ENCODE results near the gene RAB3IP. TPM values are rescaled to one million over a fixed set of nuclear protein-coding genes. Genes with fewer than 3 reads are reported as not detected.

RAB3IP gene
- total and polyA plus RNA-seq, 4 donors: 5.9 to 18.4 (median 14.4) TPM

GRCh38 chr12:69836015-69836414, 97.4 kb downstream of the RAB3IP start:
- no peaks in the 10 kb centered on the region for H3K9me3 ChIP-seq (ENCODE audit: control insufficient read depth, low read length)
- no peaks in the 10 kb centered on the region for H3K27me3 ChIP-seq (ENCODE audit: control insufficient read depth in 1 of 2, insufficient read depth in 2 of 2, low read length in 1 of 2)
- ATAC-seq (ENCODE audit: low FRiP score) (no peak), DNase-seq (peak in 1 of 2 donors; percentile 62)
- H3K4me1 ChIP-seq (ENCODE audit: control insufficient read depth in 1 of 2, insufficient read depth in 2 of 2, low read length in 2 of 2): no peaks in the 10 kb centered on the region
- no peaks in the 10 kb centered on the region for H3K36me3 ChIP-seq (ENCODE audit: control insufficient read depth in 1 of 2, insufficient read depth in 2 of 2, low read length in 1 of 2)
- intact Hi-C loops (cut with DNase I): no loop called here
- H3K27ac ChIP-seq (ENCODE audit: low read depth in 1 of 2, low read length in 2 of 2): no peak overlapping the region
- 97% methylated on average over 13 of the region's 13 CpGs for WGBS, 2 donors
- no peak overlapping the region for H3K4me3 ChIP-seq (ENCODE audit: low read length in 2 of 2)

GRCh38 chr12:69837191-69837590, 98.5 kb downstream of the RAB3IP start:
- H3K36me3 ChIP-seq (ENCODE audit: control insufficient read depth in 1 of 2, insufficient read depth in 2 of 2, low read length in 1 of 2): no peaks in the 10 kb centered on the region
- no peaks in the 10 kb centered on the region for H3K4me1 ChIP-seq (ENCODE audit: control insufficient read depth in 1 of 2, insufficient read depth in 2 of 2, low read length in 2 of 2)
- DNase-seq (no peak), ATAC-seq (ENCODE audit: low FRiP score) (no peak)
- no peaks in the 10 kb centered on the region for H3K27me3 ChIP-seq (ENCODE audit: control insufficient read depth in 1 of 2, insufficient read depth in 2 of 2, low read length in 1 of 2)
- H3K9me3 ChIP-seq (ENCODE audit: control insufficient read depth, low read length): no peaks in the 10 kb centered on the region
- intact Hi-C loops (cut with DNase I): no loop called here
- no peak overlapping the region for H3K4me3 ChIP-seq (ENCODE audit: low read length in 2 of 2)
- 91 to 96% methylated on average over 4 of the region's 4 CpGs for WGBS, 2 donors
- no peak overlapping the region for H3K27ac ChIP-seq (ENCODE audit: low read depth in 1 of 2, low read length in 2 of 2)

GRCh38 chr12:69837657-69838415, 99.2 kb downstream of the RAB3IP start:
- 95% methylated on average over 4 of the region's 4 CpGs for WGBS, 2 donors

GRCh38 chr12:69840727-69841126, 102.1 kb downstream of the RAB3IP start:
- Histone ChIP-seq H3K4me1 (ENCODE audit: control insufficient read depth in 1 of 2, insufficient read depth in 2 of 2, low read length in 2 of 2) (no peaks in the 10 kb centered on the region), H3K4me3 (ENCODE audit: low read length in 2 of 2) (no peak overlapping the region), H3K36me3 (ENCODE audit: control insufficient read depth in 1 of 2, insufficient read depth in 2 of 2, low read length in 1 of 2) (no peaks in the 10 kb centered on the region), H3K27me3 (ENCODE audit: control insufficient read depth in 1 of 2, insufficient read depth in 2 of 2, low read length in 1 of 2) (no peaks in the 10 kb centered on the region), H3K27ac (ENCODE audit: low read depth in 1 of 2, low read length in 2 of 2) (no peak overlapping the region), H3K9me3 (ENCODE audit: control insufficient read depth, low read length) (no peaks in the 10 kb centered on the region)
- 31 to 32% methylated on average over 3 of the region's 3 CpGs for WGBS, 2 donors
- ATAC-seq (ENCODE audit: low FRiP score) (no peak), DNase-seq (no peak)
- intact Hi-C loops (cut with DNase I): no loop called here

More at GRCh38 chr12:69837657-69838415, 99.2 kb downstream of the RAB3IP start:
- no peaks in the 10 kb centered on the region for H3K36me3 ChIP-seq (ENCODE audit: control insufficient read depth in 1 of 2, insufficient read depth in 2 of 2, low read length in 1 of 2)
- DNase-seq (no peak), ATAC-seq (ENCODE audit: low FRiP score) (no peak)
- H3K4me1 ChIP-seq (ENCODE audit: control insufficient read depth in 1 of 2, insufficient read depth in 2 of 2, low read length in 2 of 2): no peaks in the 10 kb centered on the region
- no peak overlapping the region for H3K27ac ChIP-seq (ENCODE audit: low read depth in 1 of 2, low read length in 2 of 2)
- no peak overlapping the region for H3K4me3 ChIP-seq (ENCODE audit: low read length in 2 of 2)
- H3K9me3 ChIP-seq (ENCODE audit: control insufficient read depth, low read length): no peaks in the 10 kb centered on the region
- intact Hi-C loops (cut with DNase I): no loop called here
- no peaks in the 10 kb centered on the region for H3K27me3 ChIP-seq (ENCODE audit: control insufficient read depth in 1 of 2, insufficient read depth in 2 of 2, low read length in 1 of 2)

- intact Hi-C loops (cut with DNase I): no loop called here
- DNase-seq (no peak), ATAC-seq (ENCODE audit: low FRiP score) (no peak)
- Histone ChIP-seq H3K36me3 (ENCODE audit: control insufficient read depth in 1 of 2, insufficient read depth in 2 of 2, low read length in 1 of 2) (no peaks in the 10 kb centered on the region), H3K27ac (ENCODE audit: low read depth in 1 of 2, low read length in 2 of 2) (no peak overlapping the region), H3K27me3 (ENCODE audit: control insufficient read depth in 1 of 2, insufficient read depth in 2 of 2, low read length in 1 of 2) (no peaks in the 10 kb centered on the region), H3K4me3 (ENCODE audit: low read length in 2 of 2) (no peak overlapping the region), H3K9me3 (ENCODE audit: control insufficient read depth, low read length) (no peaks in the 10 kb centered on the region), H3K4me1 (ENCODE audit: control insufficient read depth in 1 of 2, insufficient read depth in 2 of 2, low read length in 2 of 2) (no peaks in the 10 kb centered on the region)
- 83 to 86% methylated on average over 2 of the region's 2 CpGs for WGBS, 2 donors
Observed at GRCh38 chr12:69843608-69844007, 104.9 kb downstream of the RAB3IP start.

GRCh38 chr12:69844416-69844815, 105.8 kb downstream of the RAB3IP start:
- ATAC-seq (ENCODE audit: low FRiP score) (no peak), DNase-seq (no peak)
- 94 to 97% methylated on average over 7 of the region's 7 CpGs for WGBS, 2 donors
- Histone ChIP-seq H3K27ac (ENCODE audit: low read depth in 1 of 2, low read length in 2 of 2) (no peak overlapping the region), H3K36me3 (ENCODE audit: control insufficient read depth in 1 of 2, insufficient read depth in 2 of 2, low read length in 1 of 2) (no peaks in the 10 kb centered on the region), H3K4me1 (ENCODE audit: control insufficient read depth in 1 of 2, insufficient read depth in 2 of 2, low read length in 2 of 2) (no peaks in the 10 kb centered on the region), H3K27me3 (ENCODE audit: control insufficient read depth in 1 of 2, insufficient read depth in 2 of 2, low read length in 1 of 2) (no peaks in the 10 kb centered on the region), H3K9me3 (ENCODE audit: control insufficient read depth, low read length) (no peaks in the 10 kb centered on the region), H3K4me3 (ENCODE audit: low read length in 2 of 2) (no peak overlapping the region)
- intact Hi-C loops (cut with DNase I): no loop called here

GRCh38 chr12:69844836-69845235, 106.2 kb downstream of the RAB3IP start:
- Histone ChIP-seq H3K36me3 (ENCODE audit: control insufficient read depth in 1 of 2, insufficient read depth in 2 of 2, low read length in 1 of 2) (no peaks in the 10 kb centered on the region), H3K27me3 (ENCODE audit: control insufficient read depth in 1 of 2, insufficient read depth in 2 of 2, low read length in 1 of 2) (no peaks in the 10 kb centered on the region), H3K4me3 (ENCODE audit: low read length in 2 of 2) (no peak overlapping the region), H3K27ac (ENCODE audit: low read depth in 1 of 2, low read length in 2 of 2) (no peak overlapping the region), H3K9me3 (ENCODE audit: control insufficient read depth, low read length) (no peaks in the 10 kb centered on the region), H3K4me1 (ENCODE audit: control insufficient read depth in 1 of 2, insufficient read depth in 2 of 2, low read length in 2 of 2) (no peaks in the 10 kb centered on the region)
- 94 to 97% methylated on average over 4 of the region's 4 CpGs for WGBS, 2 donors
- no peak for DNase-seq
- intact Hi-C loops (cut with DNase I): no loop called here
- no peak for ATAC-seq (ENCODE audit: low FRiP score)

- no peaks in the 10 kb centered on the region for H3K9me3 ChIP-seq (ENCODE audit: control insufficient read depth, low read length)
- no peaks in the 10 kb centered on the region for H3K36me3 ChIP-seq (ENCODE audit: control insufficient read depth in 1 of 2, insufficient read depth in 2 of 2, low read length in 1 of 2)
- no peak overlapping the region for H3K27ac ChIP-seq (ENCODE audit: low read depth in 1 of 2, low read length in 2 of 2)
- no peak for ATAC-seq (ENCODE audit: low FRiP score)
- H3K27me3 ChIP-seq (ENCODE audit: control insufficient read depth in 1 of 2, insufficient read depth in 2 of 2, low read length in 1 of 2): no peaks in the 10 kb centered on the region
- no peak overlapping the region for H3K4me3 ChIP-seq (ENCODE audit: low read length in 2 of 2)
- H3K4me1 ChIP-seq (ENCODE audit: control insufficient read depth in 1 of 2, insufficient read depth in 2 of 2, low read length in 2 of 2): no peaks in the 10 kb centered on the region
- no peak for DNase-seq
- intact Hi-C loops (cut with DNase I): no loop called here
Observed at GRCh38 chr12:69846976-69847375, 108.3 kb downstream of the RAB3IP start.

- WGBS, 2 donors: 78% methylated on average over 2 of the region's 2 CpGs
- DNase-seq (no peak), ATAC-seq (ENCODE audit: low FRiP score) (no peak)
- Histone ChIP-seq H3K4me1 (ENCODE audit: control insufficient read depth in 1 of 2, insufficient read depth in 2 of 2, low read length in 2 of 2) (no peaks in the 10 kb centered on the region), H3K36me3 (ENCODE audit: control insufficient read depth in 1 of 2, insufficient read depth in 2 of 2, low read length in 1 of 2) (no peaks in the 10 kb centered on the region), H3K4me3 (ENCODE audit: low read length in 2 of 2) (no peak overlapping the region), H3K9me3 (ENCODE audit: control insufficient read depth, low read length) (no peaks in the 10 kb centered on the region), H3K27me3 (ENCODE audit: control insufficient read depth in 1 of 2, insufficient read depth in 2 of 2, low read length in 1 of 2) (no peaks in the 10 kb centered on the region), H3K27ac (ENCODE audit: low read depth in 1 of 2, low read length in 2 of 2) (no peak overlapping the region)
- intact Hi-C loops (cut with DNase I): no loop called here
Observed at GRCh38 chr12:69851976-69852375, 113.3 kb downstream of the RAB3IP start.

Data from aorta (tissue), 5 donors.